ENCODE data around the gene THUMPD1.
"Not testable (repeated sequence)": the region's sequence is repeated elsewhere in the genome, so short reads cannot be mapped to it uniquely, and the experiment has no call there.

THUMPD1 gene

DNA sequence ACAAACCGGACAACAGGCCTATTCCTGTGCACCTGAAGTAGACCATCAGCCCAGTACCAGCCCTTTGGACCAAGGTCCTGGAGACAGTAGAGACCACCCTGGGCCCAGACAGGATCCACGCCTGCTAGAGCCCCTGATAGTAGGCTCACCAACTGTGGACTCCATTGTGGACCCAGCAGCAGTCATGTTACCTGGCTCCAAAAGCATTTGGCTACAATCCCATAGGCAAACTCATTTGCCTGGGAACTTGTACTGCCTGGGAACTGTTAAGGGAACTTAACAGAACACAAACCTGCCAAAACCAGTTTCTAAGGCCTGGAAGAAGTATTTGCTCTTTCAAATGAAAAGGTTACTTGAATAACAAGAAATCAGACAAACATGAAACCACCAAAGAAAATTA lies 34.2 kb downstream of the THUMPD1 start:
- peak; percentile 9 to 90 for DNase-seq (ENCODE audit: low read depth in 1 of 2, low spot score in 1 of 2)
- in situ Hi-C loops (cut with HindIII; ENCODE audit: low pct_unique_long_range_greater_than_20kb, low sequenced_read_pairs): no loop called here
- no peak for TF ChIP-seq JUND (IDR thresholded peaks at IDR 0.05; ENCODE audit: low read depth)

DNA sequence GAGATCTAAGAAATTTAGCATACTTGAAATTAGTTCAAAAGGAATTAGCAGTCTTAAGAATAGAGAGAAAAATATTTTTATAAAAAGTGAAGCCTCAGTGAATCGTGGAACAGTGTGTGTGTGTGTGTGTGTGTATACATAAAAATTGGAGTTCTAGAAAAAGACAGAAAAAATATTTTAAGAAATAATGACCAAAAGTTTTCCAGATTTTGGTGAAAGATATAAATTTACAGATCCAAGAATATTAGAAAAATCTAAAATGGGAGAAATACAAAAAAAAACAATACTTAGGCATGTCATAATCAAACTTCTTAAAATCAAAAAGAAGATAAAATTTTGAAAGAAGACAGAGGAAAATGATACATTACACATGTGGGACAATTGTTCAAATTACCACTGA lies 35.6 kb downstream of the THUMPD1 start:
- DNase-seq (ENCODE audit: low read depth in 1 of 2, low spot score in 1 of 2); in situ Hi-C loops (cut with HindIII; ENCODE audit: low pct_unique_long_range_greater_than_20kb, low sequenced_read_pairs): not testable (repeated sequence)

- TF ChIP-seq JUND (IDR thresholded peaks at IDR 0.05; ENCODE audit: low read depth): no peak; the same call in 1 of the 2 replicates
- DNase-seq (ENCODE audit: low read depth in 1 of 2, low spot score in 1 of 2): peak; percentile 36 to 84
- in situ Hi-C loops (cut with HindIII; ENCODE audit: low pct_unique_long_range_greater_than_20kb, low sequenced_read_pairs): no loop called here
These were observed 37.3 kb downstream of the THUMPD1 start for GRCh38 chr16:20704281-20704680.

DNA sequence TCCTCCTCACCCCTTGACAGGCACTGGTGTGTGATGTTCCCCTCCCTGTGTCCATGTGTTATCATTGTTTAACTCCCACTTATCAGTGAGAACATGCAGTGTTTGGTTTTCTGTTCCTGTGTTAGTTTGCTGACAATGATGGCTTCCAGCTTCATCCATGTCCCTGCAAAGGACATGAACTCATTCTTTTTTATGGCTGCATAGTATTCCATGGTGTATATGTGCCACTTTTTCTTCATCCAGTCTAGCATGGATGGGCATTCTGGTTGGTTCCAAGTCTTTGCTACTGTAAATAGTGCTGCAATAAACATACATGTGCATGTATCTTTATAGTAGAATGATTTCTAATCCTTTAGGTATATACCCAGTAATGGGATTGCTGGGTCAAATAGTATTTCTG lies 39.9 kb downstream of the THUMPD1 start:
- DNase-seq (ENCODE audit: low read depth in 1 of 2, low spot score in 1 of 2); in situ Hi-C loops (cut with HindIII; ENCODE audit: low pct_unique_long_range_greater_than_20kb, low sequenced_read_pairs): not testable (repeated sequence)

- no peak for DNase-seq (ENCODE audit: low read depth in 1 of 2, low spot score in 1 of 2)
- no peak for TF ChIP-seq JUND (IDR thresholded peaks at IDR 0.05; ENCODE audit: low read depth)
- in situ Hi-C loops (cut with HindIII; ENCODE audit: low pct_unique_long_range_greater_than_20kb, low sequenced_read_pairs): no loop called here
These were observed 45.0 kb downstream of the THUMPD1 start for GRCh38 chr16:20696618-20697017.

- in situ Hi-C loops (cut with HindIII; ENCODE audit: low pct_unique_long_range_greater_than_20kb, low sequenced_read_pairs): no loop called here
- no peak; the same call in 1 of the 2 replicates for TF ChIP-seq JUND (IDR thresholded peaks at IDR 0.05; ENCODE audit: low read depth)
These were observed 46.6 kb downstream of the THUMPD1 start for GRCh38 chr16:20695024-20695423.

GRCh38 chr16:20694096-20694495 lies 47.5 kb downstream of the THUMPD1 start:
- in situ Hi-C loops (cut with HindIII; ENCODE audit: low pct_unique_long_range_greater_than_20kb, low sequenced_read_pairs); DNase-seq (ENCODE audit: low read depth in 1 of 2, low spot score in 1 of 2): not testable (repeated sequence)

More at GRCh38 chr16:20695024-20695423, 46.6 kb downstream of the THUMPD1 start:
- DNase-seq (ENCODE audit: low read depth in 1 of 2, low spot score in 1 of 2): peak in 1 of 2 experiments; percentile 67

DNA sequence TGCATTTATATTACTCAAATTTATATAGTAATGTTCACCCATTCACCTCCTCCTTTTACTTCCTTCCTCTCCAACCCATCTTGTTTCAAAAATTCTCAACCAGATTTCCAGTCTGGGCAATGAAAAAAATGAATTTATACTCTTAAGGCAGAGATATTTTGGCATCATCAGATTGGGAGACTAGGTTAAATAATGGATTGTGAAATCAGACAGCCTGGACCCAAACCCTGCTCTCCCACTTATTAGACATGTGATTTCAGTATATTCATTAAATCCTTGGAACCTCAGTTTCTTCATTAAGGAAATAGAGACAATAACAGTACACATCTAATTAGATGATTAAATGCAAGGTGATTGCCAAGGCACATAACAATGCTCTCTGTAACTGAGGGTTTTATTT lies 52.0 kb downstream of the THUMPD1 start:
- no peak for TF ChIP-seq JUND (IDR thresholded peaks at IDR 0.05; ENCODE audit: low read depth)
- DNase-seq (ENCODE audit: low read depth in 1 of 2, low spot score in 1 of 2): no peak
- in situ Hi-C loops (cut with HindIII; ENCODE audit: low pct_unique_long_range_greater_than_20kb, low sequenced_read_pairs): no loop called here

DNA sequence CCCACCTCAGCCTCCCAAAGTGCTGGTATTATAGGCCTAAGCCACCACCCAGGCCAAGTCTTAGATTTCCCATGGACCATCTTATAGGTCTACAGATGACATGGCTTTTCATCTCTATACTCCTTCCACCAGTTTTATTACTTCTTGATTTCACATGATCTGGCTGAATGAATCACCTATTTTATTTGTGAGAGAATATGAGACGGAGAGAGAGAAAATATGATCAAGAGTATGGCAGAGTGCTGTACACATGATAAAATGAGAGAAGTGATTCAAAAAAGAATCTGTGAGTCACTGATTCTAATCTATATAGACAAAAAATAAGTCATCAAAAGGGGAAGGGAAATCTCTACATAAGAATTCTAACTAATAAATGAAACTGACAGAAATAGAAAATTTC lies 57.8 kb downstream of the THUMPD1 start:
- TF ChIP-seq JUND (IDR thresholded peaks at IDR 0.05; ENCODE audit: low read depth): no peak
- in situ Hi-C loops (cut with HindIII; ENCODE audit: low pct_unique_long_range_greater_than_20kb, low sequenced_read_pairs): no loop called here
- no peak for DNase-seq (ENCODE audit: low read depth in 1 of 2, low spot score in 1 of 2)

Measured in T47D (cell line).